HepG2 (cell line): ENCODE measurements around the gene ST3GAL2. TPM values are rescaled to one million over a fixed set of nuclear protein-coding genes. Genes with fewer than 3 reads are reported as not detected.
A peak's percentile ranks its signal among the peaks of the same experiment; 100 is the strongest.

Experiments
- BHLHE40 ChIP-seq: IDR thresholded peaks from 2 replicates; pipeline ENCODE4 v1.6.1; 2011; ENCODE audit warnings: low read length, improper control_type of control experiment
- EZH2 ChIP-seq: conservative IDR thresholded peaks from 2 replicates; pipeline ENCODE4 v1.6.1; 2012; ENCODE audit warnings: mild to moderate bottlenecking, low read depth, low read length, moderate library complexity
- IRF9 ChIP-seq: sonication (generic); formaldehyde crosslinking; IDR thresholded peaks from 2 replicates; pipeline ENCODE4 v1.8.0; 2022; ENCODE audit warnings: missing genetic modification reagents, mild to moderate bottlenecking, borderline replicate concordance
- KLF6 ChIP-seq: IDR thresholded peaks from 2 replicates; pipeline ENCODE4 v1.8.0; 2016; ENCODE audit warnings: missing biosample characterization, missing genetic modification reagents
- MAF1 ChIP-seq: sonication (generic); formaldehyde crosslinking; IDR thresholded peaks from 2 replicates; pipeline ENCODE4 v1.5.0; 2020; ENCODE audit warnings: missing genetic modification reagents, borderline replicate concordance
- MEF2D ChIP-seq: sonication (generic); formaldehyde crosslinking; IDR thresholded peaks from 2 replicates; pipeline ENCODE4 v1.5.1; 2020; ENCODE audit warnings: mild to moderate bottlenecking, missing genetic modification reagents
- NCOA5 ChIP-seq: sonication (generic); formaldehyde crosslinking; IDR thresholded peaks from 2 replicates; pipeline ENCODE4 v1.4.0; 2020; ENCODE audit warnings: missing genetic modification reagents
- PITX1 ChIP-seq: sonication (generic); formaldehyde crosslinking; IDR thresholded peaks from 2 replicates; pipeline ENCODE4 v1.5.1; 2020; ENCODE audit warnings: mild to moderate bottlenecking, missing genetic modification reagents
- SATB2 ChIP-seq: sonication (generic); formaldehyde crosslinking; IDR thresholded peaks from 2 replicates; pipeline ENCODE4 v1.5.0; 2020; ENCODE audit warnings: missing genetic modification reagents
- SP140L ChIP-seq: sonication (generic); formaldehyde crosslinking; IDR thresholded peaks from 2 replicates; pipeline ENCODE4 v1.4.0; 2020; ENCODE audit warnings: missing genetic modification reagents, borderline replicate concordance
- ZBTB33 ChIP-seq: sonication (generic); formaldehyde crosslinking; IDR thresholded peaks from 2 replicates; pipeline ENCODE4 v1.4.0; 2020; ENCODE audit warnings: missing genetic modification reagents
- ZC3H4 ChIP-seq: sonication (generic); formaldehyde crosslinking; IDR thresholded peaks from 2 replicates; pipeline ENCODE4 v1.4.0; 2020; ENCODE audit warnings: missing genetic modification reagents, borderline replicate concordance
- ZFP91 ChIP-seq: sonication (generic); formaldehyde crosslinking; IDR thresholded peaks from 2 replicates; pipeline ENCODE4 v1.9.0; 2022; ENCODE audit warnings: missing genetic modification reagents, mild to moderate bottlenecking, borderline replicate concordance
- ZNF543 ChIP-seq: sonication (generic); formaldehyde crosslinking; IDR thresholded peaks from 2 replicates; pipeline ENCODE4 v1.4.0; 2020; ENCODE audit warnings: mild to moderate bottlenecking, missing genetic modification reagents
- ZNF674 ChIP-seq: sonication (generic); formaldehyde crosslinking; IDR thresholded peaks from 2 replicates; pipeline ENCODE4 v1.5.0; 2020; ENCODE audit warnings: low read depth, mild to moderate bottlenecking, missing genetic modification reagents
- ZNF740 ChIP-seq: sonication (generic); formaldehyde crosslinking; IDR thresholded peaks from 2 replicates; pipeline ENCODE4 v1.4.0; 2020; ENCODE audit warnings: missing genetic modification reagents
- polyA plus RNA-seq, 8 experiments: library from polyadenylated mRNA; depleted of rRNA in 3 of 8; stranded (reverse) in 7 of 8; unstranded in 1 of 8; fragments of >200 nt; fragmentation: Illumina TruSeq in 4 of 8; extraction: Trizol in 4 of 8; gene quantifications; 2 replicates each; pipeline versions ENCODE4 v1.2.1 to v1.2.3, GENCODE V29; 2011 to 2016; ENCODE audit warnings: low read depth in 4 of 8, missing spikeins in 1 of 8, mixed read lengths in 1 of 8; ENCODE audit not compliant: insufficient read depth in 1 of 8
- total RNA-seq, 5 experiments: library from RNA; depleted of rRNA; stranded (reverse); fragments of >200 nt; fragmentation: Illumina TruSeq; extraction: Trizol; gene quantifications; 2 replicates each; pipeline ENCODE4 v1.2.3, GENCODE V29; 2016; ENCODE audit warnings: low read depth in 1 of 5
- TF ChIP-seq, protein P1 (sequence below): sonication (generic); formaldehyde crosslinking; IDR thresholded peaks from 2 replicates; pipeline ENCODE4 v1.4.0; 2020; ENCODE audit warnings: mild to moderate bottlenecking, missing genetic modification reagents
- TF ChIP-seq, protein P2 (sequence below): IDR thresholded peaks from 2 replicates; pipeline ENCODE4 v1.6.1; 2016; ENCODE audit warnings: missing compliant biosample characterization, missing genetic modification reagents, borderline replicate concordance

The ST3GAL2 gene
- total and polyA plus RNA-seq, 2 of the 13 experiments (the other 11 are each of a cell fraction or from before 2014, with no cell fraction given) = 16.3 to 24.9 TPM

- TF ChIP-seq EZH2 (no peak), SATB2 (CRISPR knock-in tag) (no peak), ZC3H4 (no peak), NCOA5 (CRISPR knock-in tag) (0 out of 2 replicates have a peak, but pooled peaks have one; percentile 13), KLF6 (CRISPR knock-in tag) (no peak), IRF9 (CRISPR knock-in tag) (no peak), ZBTB33 (CRISPR knock-in tag) (no peak), ZNF543 (CRISPR knock-in tag) (0 out of 2 replicates have a peak, but pooled peaks have one; percentile 37), MEF2D (no peak), MAF1 (CRISPR knock-in tag) (no peak), PITX1 (no peak), ZFP91 (CRISPR knock-in tag) (no peak), ZNF674 (CRISPR knock-in tag) (no peak), ZNF740 (0 out of 2 replicates have a peak, but pooled peaks have one; percentile 24), SP140L (CRISPR knock-in tag) (no peak), BHLHE40 (no peak)
- TF ChIP-seq, protein P1, sequence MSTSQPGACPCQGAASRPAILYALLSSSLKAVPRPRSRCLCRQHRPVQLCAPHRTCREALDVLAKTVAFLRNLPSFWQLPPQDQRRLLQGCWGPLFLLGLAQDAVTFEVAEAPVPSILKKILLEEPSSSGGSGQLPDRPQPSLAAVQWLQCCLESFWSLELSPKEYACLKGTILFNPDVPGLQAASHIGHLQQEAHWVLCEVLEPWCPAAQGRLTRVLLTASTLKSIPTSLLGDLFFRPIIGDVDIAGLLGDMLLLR (CRISPR knock-in tag) = no peak
- TF ChIP-seq, protein P2, sequence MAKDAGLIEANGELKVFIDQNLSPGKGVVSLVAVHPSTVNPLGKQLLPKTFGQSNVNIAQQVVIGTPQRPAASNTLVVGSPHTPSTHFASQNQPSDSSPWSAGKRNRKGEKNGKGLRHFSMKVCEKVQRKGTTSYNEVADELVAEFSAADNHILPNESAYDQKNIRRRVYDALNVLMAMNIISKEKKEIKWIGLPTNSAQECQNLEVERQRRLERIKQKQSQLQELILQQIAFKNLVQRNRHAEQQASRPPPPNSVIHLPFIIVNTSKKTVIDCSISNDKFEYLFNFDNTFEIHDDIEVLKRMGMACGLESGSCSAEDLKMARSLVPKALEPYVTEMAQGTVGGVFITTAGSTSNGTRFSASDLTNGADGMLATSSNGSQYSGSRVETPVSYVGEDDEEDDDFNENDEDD = no peak
Observed at GRCh38 chr16:70380248-70380918, 58.5 kb downstream of the ST3GAL2 start (continued).
